Measurements from ENCODE around the gene AP2M1. TPM values are rescaled to one million over a fixed set of nuclear protein-coding genes. Genes with fewer than 3 reads are reported as not detected.
A peak's percentile ranks its signal among the peaks of the same experiment; 100 is the strongest.

AP2M1 gene
- total RNA-seq (362 and 430 TPM in 2 replicates), polyA plus RNA-seq (746 and 902 TPM in 2 replicates), polyA minus RNA-seq (ENCODE audit: low replicate concordance) (745 and 1,352 TPM in 2 replicates)
- polyA plus RNA-seq (2012): 686 and 750 TPM in 2 replicates

GRCh38 chr3:184174646-184175492 lies at the start of gene AP2M1:
AP2M1 (plus strand) TSS chr3:184174855; CDS start chr3:184176994, 2,139 bp downstream.
- no peaks in the 10 kb centered on the region for H3K27me3 ChIP-seq (ENCODE audit: control insufficient read depth, insufficient read depth, low read length)
- H3K36me3 ChIP-seq (ENCODE audit: control insufficient read depth, insufficient read depth, low read length): peaks cover 20% of the 10 kb centered on the region
- DNase-seq (ENCODE audit: low read depth in 2 of 2): peak; percentile 99 to 100
- H3K27ac ChIP-seq (ENCODE audit: insufficient read depth, low read length): peak within 1 kb of the TSS; percentile 89
- H3K9me3 ChIP-seq (ENCODE audit: control insufficient read depth, insufficient read depth, low read depth, low read length): no peaks in the 10 kb centered on the region
- peak within 1 kb of the TSS; percentile 93 for H3K9ac ChIP-seq (ENCODE audit: insufficient read depth, low read length)
- H3K4me3 ChIP-seq (replicated peaks in 1 of 4; ENCODE audit: control extremely low read depth in 1 of 4, insufficient read depth in 1 of 4, low read depth in 3 of 4, low read length in 4 of 4): peak within 1 kb of the TSS; percentile 47 to 98 (median 75)
- H2AFZ ChIP-seq (ENCODE audit: low read length): no peak within 1 kb of the TSS
- H4K20me1 ChIP-seq (ENCODE audit: control insufficient read depth, extremely low read depth, insufficient read depth, low read length): no peaks in the 10 kb centered on the region
- H3K79me2 ChIP-seq (ENCODE audit: control insufficient read depth, insufficient read depth, low read length): peaks cover 43% of the 10 kb centered on the region
- H3K4me2 ChIP-seq (ENCODE audit: extremely low read depth, insufficient read depth, low read length): peak within 1 kb of the TSS; percentile 38
- H3K4me1 ChIP-seq (ENCODE audit: control insufficient read depth, extremely low read depth, insufficient read depth, low read length): peaks cover 7% of the 10 kb centered on the region
- TF ChIP-seq EZH2 (IDR thresholded peaks at IDR 0.05; ENCODE audit: low read length, missing control alignments) (no peak), CTCF (conservative IDR thresholded peaks at IDR 0.05 in 1 of 2, IDR thresholded peaks at IDR 0.05 in 1 of 2; ENCODE audit: low read depth in 1 of 2, low read length in 2 of 2) (no peak)

- H3K79me2 ChIP-seq (ENCODE audit: control insufficient read depth, insufficient read depth, low read length): no peaks in the 10 kb centered on the region
Observed at GRCh38 chr3:184126006-184126405, 48.6 kb upstream of the AP2M1 start.

More at GRCh38 chr3:184126006-184126405, 48.6 kb upstream of the AP2M1 start:
- no peak overlapping the region for H3K4me3 ChIP-seq (replicated peaks in 1 of 4; ENCODE audit: control extremely low read depth in 1 of 4, insufficient read depth in 1 of 4, low read depth in 3 of 4, low read length in 4 of 4)
- no peak overlapping the region for H3K4me2 ChIP-seq (ENCODE audit: extremely low read depth, insufficient read depth, low read length)
- no peak overlapping the region for H3K27ac ChIP-seq (ENCODE audit: insufficient read depth, low read length)
- TF ChIP-seq EZH2 (IDR thresholded peaks at IDR 0.05; ENCODE audit: low read length, missing control alignments): no peak
- no peak for TF ChIP-seq CTCF (conservative IDR thresholded peaks at IDR 0.05 in 1 of 2, IDR thresholded peaks at IDR 0.05 in 1 of 2; ENCODE audit: low read depth in 1 of 2, low read length in 2 of 2)
- H3K4me1 ChIP-seq (ENCODE audit: control insufficient read depth, extremely low read depth, insufficient read depth, low read length): no peaks in the 10 kb centered on the region
- no peak for DNase-seq (ENCODE audit: low read depth in 2 of 2)
- H3K27me3 ChIP-seq (ENCODE audit: control insufficient read depth, insufficient read depth, low read length): no peaks in the 10 kb centered on the region
- no peaks in the 10 kb centered on the region for H4K20me1 ChIP-seq (ENCODE audit: control insufficient read depth, extremely low read depth, insufficient read depth, low read length)
- no peak overlapping the region for H3K9ac ChIP-seq (ENCODE audit: insufficient read depth, low read length)
- H3K36me3 ChIP-seq (ENCODE audit: control insufficient read depth, insufficient read depth, low read length): no peaks in the 10 kb centered on the region
- no peak overlapping the region for H2AFZ ChIP-seq (ENCODE audit: low read length)
- H3K9me3 ChIP-seq (ENCODE audit: control insufficient read depth, insufficient read depth, low read depth, low read length): no peaks in the 10 kb centered on the region
